Measurements from ENCODE around the gene CLBA1.
"Not testable (repeated sequence)": the region's sequence is repeated elsewhere in the genome, so short reads cannot be mapped to it uniquely, and the experiment has no call there.

GRCh38 chr14:104947881-104948735, 37.5 kb upstream of the CLBA1 start:
- not testable (repeated sequence) for TF ChIP-seq CTCF (IDR thresholded peaks at IDR 0.05); RFX5 (IDR thresholded peaks at IDR 0.05; ENCODE audit: low read length); SIN3A (IDR thresholded peaks at IDR 0.05; ENCODE audit: borderline replicate concordance, low read depth, low read length); REST (IDR thresholded peaks at IDR 0.05; ENCODE audit: low read depth, low read length); YY1 (IDR thresholded peaks at IDR 0.05; ENCODE audit: low read depth); CHD2 (IDR thresholded peaks at IDR 0.05; ENCODE audit: low read length, partially characterized antibody); EP300 (IDR thresholded peaks at IDR 0.05; ENCODE audit: borderline replicate concordance in 1 of 2, low read depth in 1 of 2, low read length in 1 of 2); FOXM1 (IDR thresholded peaks at IDR 0.05; ENCODE audit: low read depth); FOXJ3 (CRISPR knock-in tag; IDR thresholded peaks at IDR 0.05); POLR2AphosphoS5 (IDR thresholded peaks at IDR 0.05; ENCODE audit: low read depth, low read length); TEAD4 (IDR thresholded peaks at IDR 0.05; ENCODE audit: borderline replicate concordance, insufficient read depth)
- TF ChIP-seq, protein P1, sequence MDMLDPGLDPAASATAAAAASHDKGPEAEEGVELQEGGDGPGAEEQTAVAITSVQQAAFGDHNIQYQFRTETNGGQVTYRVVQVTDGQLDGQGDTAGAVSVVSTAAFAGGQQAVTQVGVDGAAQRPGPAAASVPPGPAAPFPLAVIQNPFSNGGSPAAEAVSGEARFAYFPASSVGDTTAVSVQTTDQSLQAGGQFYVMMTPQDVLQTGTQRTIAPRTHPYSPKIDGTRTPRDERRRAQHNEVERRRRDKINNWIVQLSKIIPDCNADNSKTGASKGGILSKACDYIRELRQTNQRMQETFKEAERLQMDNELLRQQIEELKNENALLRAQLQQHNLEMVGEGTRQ (IDR thresholded peaks at IDR 0.05; ENCODE audit: borderline replicate concordance, low read depth, low read length), result not testable (repeated sequence)
- TF ChIP-seq, protein P2, sequence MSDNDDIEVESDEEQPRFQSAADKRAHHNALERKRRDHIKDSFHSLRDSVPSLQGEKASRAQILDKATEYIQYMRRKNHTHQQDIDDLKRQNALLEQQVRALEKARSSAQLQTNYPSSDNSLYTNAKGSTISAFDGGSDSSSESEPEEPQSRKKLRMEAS (IDR thresholded peaks at IDR 0.05; ENCODE audit: low read depth), result not testable (repeated sequence)
